ENCODE measurements around the gene CCDC148.

The CCDC148 gene

DNA sequence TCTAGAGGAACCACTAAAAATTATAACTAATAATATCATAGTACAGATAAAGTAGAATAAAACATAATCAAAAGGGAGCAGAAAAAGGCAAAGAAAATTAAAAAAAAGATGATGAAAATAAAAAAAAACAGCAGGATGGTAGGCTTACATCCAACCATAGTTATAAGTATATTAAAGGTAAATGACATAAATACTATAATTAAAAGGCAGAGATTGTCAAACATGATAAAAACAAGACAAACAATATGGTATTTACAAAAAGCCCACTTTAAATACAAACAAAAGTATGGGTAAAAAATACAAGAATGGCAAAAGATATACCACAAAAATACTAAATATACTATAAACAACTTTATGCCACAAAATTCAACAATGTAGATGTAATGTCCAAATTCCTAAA, 24.4 kb downstream of the CCDC148 start:
- DNase-seq (ENCODE audit: low read depth in 2 of 2) = no peak

DNA sequence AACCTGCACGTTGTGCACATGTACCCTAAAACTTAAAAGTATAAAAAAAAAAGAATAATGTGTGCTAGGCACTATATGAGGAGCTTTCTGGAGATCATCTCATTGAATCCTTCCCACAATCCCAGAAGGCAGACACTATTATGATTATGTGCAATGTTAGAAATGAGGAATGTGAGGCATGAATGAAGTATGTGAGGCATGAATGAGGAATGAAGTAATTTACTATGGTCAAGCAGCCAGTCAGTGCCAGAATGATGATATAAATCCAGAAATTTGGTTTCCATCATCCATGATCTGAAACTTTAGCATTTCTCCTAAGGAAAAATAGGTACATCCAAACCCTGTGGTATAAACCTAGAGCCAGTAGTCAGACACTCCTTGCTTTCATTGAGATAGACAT, 42.0 kb downstream of the CCDC148 start:
- no peak for DNase-seq (ENCODE audit: low read depth in 2 of 2)

DNA sequence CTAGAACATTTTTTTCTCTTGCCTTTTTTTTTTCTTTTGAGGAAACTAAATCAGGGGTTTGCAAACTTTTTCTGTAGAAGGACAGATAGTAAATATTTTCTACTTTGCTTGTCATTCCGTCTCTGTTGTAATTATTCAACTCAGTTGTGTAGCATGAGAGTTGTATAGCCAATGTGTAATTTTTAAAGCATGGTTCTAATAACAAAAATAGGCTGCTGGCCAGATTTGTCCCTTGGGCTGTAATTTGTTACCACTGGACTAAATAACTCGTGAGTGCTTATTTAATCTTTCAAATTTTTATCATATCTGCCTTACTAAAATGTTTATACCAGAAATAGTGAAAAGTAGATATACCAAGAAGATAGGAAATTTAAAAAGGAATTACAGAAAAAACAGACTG, 43.0 kb downstream of the CCDC148 start:
- DNase-seq (ENCODE audit: low read depth in 2 of 2) = no peak

DNA sequence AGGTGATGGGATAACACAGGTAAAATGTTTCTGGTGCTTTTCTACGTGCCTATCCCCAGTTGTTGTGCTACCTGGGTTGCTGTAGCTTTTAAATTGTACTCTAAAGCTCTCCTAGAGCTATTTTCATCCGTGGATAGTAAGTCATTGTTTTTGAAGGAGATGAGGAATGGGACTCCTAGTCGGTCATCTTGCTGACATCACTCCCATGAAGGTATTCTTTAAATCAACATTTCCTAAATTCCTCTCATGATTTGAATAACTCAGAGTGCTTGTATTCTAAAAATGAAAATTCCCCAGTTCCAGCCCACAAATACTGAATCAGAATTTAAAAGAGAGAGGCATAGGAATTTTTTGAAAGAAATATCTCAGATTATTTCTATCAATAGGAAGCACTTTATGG, 44.3 kb downstream of the CCDC148 start:
- DNase-seq (ENCODE audit: low read depth in 2 of 2) = no peak

DNA sequence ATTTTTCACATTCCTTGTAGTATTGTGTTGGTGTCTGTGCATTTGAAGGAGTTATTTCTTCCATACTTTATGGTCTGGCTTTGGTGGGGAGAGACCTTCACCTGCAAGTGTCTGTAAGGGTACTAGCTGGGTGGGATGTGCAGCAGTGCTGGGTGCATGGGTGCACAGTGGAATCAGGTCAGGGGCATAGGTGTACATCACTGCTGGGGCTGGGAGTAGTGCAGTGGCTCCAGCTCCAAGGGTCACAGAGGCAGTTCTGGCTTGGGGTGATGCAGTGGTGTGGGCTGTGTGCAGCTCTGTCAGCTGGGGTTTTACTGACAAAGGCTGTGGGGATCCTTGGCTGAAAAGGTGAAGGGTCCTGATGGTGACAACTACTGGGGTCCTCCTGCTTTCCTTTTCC, 44.8 kb downstream of the CCDC148 start:
- DNase-seq (ENCODE audit: low read depth in 2 of 2) = no peak

DNA sequence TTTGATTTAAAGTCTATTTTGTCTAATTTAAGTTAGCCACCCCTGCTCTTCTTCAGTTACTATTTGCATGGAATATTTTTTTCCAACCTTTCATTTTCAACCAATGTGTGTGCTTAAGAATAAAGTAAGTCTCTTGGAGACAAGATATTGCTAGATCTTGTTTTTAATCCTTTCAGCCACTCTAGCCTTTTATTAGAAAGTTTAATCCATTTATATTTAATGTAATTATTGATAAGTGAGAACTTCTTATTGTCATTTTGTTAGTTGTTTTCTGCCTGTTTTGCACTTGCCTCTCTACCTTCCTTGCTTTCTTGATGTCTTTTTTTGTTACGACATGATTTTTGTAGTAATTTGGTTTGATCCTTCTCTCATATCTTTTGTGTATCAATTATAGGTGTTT, 46.4 kb downstream of the CCDC148 start:
- DNase-seq (ENCODE audit: low read depth in 2 of 2) = no peak

DNA sequence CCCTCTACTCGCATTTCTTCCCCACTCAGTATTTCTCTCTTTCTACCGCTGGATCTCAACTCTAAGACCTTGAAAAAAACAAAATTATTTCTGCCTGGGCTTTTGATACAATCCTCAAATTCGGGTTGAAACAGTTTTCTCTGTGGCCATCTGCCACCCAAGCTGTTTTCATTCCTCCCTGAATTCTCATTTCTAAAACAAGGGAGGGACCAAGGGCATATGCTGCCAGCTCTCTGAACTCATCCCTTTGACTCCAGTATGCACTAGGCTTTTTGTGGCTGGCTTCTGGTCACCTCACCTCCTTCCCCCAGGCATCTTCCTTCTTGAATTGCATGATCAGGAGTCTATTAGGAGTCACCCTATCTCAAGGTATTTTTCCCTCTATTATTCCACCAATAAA, 49.5 kb downstream of the CCDC148 start:
- DNase-seq (ENCODE audit: low read depth in 2 of 2) = no peak

DNA sequence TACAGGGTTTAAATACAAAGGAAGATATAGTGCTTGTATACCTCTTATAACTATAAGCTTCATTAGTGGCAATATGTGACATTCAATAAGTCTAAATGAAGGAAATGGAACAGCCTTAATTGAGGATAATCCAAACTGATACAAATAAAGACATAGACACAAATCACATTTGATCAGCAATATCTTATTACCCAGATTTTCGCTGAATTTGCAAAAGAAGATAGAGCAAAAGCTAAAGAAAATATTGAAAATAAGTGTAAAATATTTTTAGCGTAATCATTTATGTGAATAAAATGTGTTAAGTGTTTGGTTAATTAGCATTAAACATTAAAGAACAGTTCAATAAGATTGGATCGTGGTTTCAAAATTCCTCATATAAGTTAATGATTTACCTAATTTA, 51.2 kb downstream of the CCDC148 start:
- no peak for DNase-seq (ENCODE audit: low read depth in 2 of 2)

DNA sequence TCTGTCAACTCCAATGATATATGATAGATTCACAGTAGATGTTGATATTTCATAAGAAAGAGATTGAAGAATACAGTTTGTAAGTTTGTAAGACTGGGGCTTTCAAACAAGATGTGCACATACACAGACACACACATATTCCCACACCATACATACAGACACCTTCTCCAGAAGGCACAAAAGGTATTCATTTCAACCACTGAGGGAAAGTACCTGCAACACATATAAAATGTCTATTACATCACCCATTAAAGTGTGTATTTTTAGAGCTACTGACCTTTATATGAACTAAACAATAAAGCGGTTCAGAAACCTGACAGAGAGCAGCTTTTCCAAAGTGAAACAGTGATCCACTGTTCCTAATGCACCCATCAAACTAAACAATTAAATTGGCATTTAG, 53.3 kb downstream of the CCDC148 start:
- no peak for DNase-seq (ENCODE audit: low read depth in 2 of 2)

DNA sequence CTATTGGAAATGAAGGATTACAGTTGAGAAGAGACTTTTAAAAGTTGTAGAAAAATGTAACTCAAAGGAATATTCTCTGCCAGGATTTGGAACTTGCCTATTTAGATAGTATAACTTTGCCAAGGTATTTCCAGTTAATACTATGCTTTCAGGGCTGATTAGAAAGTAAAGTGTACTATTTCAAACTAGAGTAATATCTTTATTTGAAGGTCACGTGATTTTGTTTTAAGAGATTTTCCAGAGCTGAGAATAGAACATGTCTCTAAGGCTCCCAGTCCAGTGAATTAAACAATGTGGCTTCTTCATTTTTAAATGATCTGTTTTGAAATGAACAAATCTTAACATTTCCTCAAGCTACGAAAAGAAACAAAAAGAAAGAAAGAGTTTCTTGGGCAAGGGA, 53.9 kb downstream of the CCDC148 start:
- no peak for DNase-seq (ENCODE audit: low read depth in 2 of 2)

DNA sequence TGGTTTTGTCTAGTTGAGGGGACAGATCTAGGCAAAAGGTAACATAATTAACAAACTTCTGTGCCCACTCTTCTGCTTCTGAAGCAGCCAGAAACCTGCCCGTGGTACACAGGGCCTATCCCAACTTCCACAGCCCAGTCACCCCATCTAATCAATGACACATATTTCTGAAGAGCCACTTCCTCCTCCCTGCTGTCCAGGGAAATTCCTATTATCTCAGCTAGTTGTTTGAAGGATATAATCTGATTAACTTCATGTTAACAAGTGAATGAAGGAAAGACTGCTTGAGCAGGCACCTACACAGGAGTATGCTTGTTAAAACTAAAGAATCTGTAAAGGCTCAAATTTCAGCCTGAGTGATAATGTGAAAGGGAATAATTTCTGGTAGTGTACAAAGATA, 61.4 kb downstream of the CCDC148 start:
- no peak for DNase-seq (ENCODE audit: low read depth in 2 of 2)

DNA sequence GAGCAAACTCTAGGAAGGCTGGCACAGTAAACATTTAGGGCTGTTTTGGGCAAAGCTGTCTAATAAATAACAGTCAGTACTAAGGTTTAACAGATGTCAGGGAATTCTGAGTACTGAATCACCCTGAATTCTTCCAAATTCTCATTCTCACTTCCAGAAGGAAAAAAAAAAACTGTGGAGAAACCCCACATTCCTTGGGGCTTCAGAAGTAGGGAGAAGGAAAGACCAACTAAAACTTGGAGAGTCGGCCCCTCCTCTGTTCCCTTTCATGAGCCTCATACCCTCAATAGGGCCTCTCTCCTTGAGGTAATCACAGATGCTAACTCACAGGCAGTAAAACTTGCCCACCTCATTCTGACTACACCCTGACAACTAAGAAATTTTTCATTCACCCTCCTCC, 62.1 kb downstream of the CCDC148 start:
- no peak for DNase-seq (ENCODE audit: low read depth in 2 of 2)

DNA sequence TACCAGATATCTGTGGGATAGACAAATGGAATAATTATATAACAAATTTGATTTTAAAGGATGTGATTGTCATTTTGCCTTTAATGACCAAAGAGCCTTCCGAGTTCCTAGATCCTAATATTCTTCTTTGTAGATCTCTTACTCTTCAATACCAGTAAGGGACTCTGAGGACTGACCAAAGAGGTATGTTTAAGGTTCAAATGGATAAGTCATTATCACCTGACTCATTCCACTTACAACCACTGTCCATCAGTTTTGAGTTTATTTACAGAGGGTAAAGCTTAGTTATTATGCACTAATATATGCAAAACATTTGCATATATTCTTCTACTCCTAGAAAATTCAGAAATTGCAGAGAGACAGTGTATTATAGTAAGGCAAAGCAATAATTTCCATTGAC, 62.7 kb downstream of the CCDC148 start:
- DNase-seq (ENCODE audit: low read depth in 2 of 2) = no peak

DNA sequence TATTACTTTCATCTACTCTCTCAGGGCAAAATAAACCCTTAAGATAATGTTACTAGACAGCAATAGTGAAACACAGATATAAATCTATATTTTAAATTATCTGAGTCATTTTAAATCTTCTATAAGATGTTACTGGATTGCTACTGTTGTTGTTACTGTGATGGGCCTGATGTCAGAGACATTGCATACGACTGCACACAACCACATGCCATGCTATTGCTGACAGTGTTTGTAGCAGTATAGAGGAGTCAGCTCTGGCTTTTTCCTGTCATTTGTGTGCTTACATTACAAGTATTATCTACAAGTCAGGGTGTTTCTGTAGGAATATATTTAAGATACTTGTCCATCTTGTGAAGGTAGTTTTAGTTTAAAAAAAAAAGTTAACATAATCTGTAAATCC, 63.9 kb downstream of the CCDC148 start:
- DNase-seq (ENCODE audit: low read depth in 2 of 2) = no peak

DNA sequence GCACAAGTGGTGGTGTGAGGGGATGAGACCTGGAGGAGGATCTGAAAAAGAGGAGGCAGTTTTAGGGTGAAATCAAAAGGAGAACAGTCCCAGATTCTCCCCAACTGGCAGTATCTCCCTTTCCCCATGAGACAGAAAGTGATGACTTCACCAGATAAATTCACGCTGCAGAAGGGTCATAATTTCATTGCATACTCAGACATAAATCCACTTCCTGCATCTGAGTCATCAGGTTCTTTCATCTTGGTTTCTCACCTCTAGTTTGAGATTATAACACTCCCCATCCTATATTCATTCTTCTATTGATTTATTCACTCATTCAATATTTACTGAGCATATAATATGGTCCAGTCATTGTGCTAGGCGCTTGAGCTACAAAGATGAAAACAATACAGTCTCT, 64.7 kb downstream of the CCDC148 start:
- DNase-seq (ENCODE audit: low read depth in 2 of 2) = no peak

DNA sequence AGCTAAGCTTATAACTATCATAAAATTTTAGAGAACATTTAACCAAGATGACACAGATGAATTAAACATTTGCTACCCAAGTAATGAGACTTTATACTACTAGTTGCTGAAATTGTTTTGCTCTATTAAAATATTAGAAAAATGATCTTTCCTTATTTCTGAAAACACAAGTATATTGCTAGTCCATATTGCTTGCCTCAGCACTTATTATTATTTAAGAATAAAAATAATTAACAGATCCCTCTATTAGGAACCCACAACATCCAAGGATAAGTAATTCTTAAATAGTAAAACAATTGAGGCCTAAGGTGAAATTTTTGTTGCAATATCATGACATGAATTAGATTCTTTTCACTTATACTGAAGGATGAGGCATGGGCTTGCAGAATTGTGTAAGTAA, 65.2 kb downstream of the CCDC148 start:
- DNase-seq (ENCODE audit: low read depth in 2 of 2) = no peak

DNA sequence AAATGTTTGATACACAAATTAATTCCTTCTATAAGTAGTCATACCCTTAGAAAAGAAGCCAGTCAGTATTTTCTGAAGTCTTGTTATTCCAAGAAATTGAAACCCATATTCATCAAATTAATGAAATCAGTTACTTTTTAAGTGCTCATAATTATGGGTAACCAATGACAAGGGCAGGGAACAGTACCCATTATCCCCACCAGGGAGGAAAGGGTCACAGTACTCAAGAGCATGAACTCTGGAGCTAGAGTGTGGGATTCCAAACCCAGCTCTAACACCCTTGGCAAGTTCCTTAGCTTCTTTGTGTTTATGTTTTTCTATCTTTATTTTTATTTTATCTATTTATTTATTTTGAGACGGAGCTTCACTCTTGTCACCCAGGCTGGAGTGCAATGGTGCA, 68.4 kb downstream of the CCDC148 start:
- DNase-seq (ENCODE audit: low read depth in 2 of 2) = no peak

DNA sequence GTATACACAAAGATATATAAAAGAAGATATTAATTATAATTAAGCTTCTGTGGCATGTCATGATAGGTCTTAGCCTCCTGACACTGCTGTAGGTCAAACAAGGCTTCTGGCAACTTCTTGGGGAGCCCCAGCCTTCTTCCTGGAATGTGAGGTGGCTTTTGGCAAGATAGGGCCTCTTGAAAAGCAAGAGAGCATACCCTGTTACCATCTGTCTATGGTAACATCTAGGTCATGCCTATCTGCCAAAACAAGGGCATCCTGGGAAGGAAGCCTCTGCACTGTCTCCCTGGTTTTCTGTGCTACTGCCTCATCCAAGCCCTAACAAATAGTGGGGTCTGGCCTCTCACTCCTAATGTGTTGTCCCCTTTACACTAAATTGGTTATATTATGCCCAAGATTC, 70.9 kb downstream of the CCDC148 start:
- no peak for DNase-seq (ENCODE audit: low read depth in 2 of 2)

DNA sequence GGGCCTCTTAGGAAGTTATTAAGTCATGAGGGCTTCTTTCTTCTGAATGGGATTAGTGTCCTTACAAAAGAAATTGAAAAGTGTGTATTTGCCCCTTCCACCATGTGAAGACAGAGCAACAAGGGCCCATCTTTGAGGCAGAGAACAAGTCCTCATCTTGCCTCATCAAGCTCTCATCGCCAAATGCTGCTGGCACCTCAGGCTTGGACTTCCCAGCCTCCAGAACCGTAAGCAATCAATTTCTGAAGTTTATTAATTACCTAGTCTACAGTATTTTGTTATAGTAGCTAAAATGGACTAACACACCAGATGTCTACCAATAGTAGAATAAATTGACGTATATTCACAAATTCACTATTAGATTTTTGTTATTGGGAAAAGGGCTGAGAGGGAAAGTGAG, 74.6 kb downstream of the CCDC148 start:
- DNase-seq (ENCODE audit: low read depth in 2 of 2) = no peak

DNA sequence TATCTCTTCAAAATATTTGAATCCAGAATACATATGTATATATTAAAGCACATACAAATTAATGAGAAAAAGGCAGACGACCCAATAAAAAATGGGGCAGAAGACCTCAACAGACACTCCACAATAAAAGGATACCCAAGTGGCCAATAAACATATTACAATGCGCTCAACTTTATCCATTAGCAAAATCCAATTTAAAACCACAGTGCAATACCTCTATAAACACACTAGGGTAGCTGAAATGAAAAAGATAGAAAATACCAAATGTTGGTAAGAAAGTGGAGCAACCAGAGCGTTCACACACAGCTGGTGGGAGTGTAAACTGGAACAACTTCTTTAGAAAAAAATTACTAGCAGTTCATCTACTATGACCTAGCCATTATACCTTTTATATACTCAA, 75.3 kb downstream of the CCDC148 start:
- DNase-seq (ENCODE audit: low read depth in 2 of 2) = no peak

DNA sequence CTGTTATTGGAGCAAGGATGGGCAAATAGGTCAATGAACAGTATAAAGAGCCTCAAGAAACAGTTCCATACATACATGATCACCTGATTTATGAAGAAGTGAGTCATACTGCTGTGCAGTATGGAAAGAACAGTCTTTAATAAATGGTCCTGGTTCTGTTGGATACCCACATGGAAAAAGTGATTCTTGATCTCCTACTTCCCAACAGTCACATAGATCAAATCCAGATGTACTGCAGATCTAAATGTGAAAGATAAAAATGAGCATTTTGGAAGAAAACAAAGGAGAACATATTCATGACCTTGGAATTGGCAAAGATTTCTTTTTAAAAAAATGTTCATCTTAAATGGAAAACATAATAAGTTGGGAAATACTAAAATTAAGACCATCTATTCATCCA, 75.8 kb downstream of the CCDC148 start:
- DNase-seq (ENCODE audit: low read depth in 2 of 2) = no peak

DNA sequence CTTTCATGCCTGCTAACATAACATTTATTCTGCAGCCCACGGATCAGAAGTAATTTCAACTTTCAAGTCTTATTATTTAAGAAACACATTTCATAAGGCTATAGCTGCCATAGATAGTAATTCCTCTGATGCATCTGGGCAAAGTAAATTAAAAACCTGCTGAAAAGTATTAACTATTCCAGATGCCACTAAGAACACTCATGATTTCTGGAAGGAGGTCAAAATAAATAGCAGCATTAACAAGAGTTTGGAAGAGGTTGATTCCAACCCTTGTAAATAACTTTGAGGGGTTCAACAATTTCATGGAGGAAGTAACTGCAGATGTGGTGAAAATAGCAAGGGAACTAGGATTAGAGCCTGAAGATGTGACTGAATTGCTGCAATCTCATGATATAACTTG, 77.6 kb downstream of the CCDC148 start:
- DNase-seq (ENCODE audit: low read depth in 2 of 2) = no peak

DNA sequence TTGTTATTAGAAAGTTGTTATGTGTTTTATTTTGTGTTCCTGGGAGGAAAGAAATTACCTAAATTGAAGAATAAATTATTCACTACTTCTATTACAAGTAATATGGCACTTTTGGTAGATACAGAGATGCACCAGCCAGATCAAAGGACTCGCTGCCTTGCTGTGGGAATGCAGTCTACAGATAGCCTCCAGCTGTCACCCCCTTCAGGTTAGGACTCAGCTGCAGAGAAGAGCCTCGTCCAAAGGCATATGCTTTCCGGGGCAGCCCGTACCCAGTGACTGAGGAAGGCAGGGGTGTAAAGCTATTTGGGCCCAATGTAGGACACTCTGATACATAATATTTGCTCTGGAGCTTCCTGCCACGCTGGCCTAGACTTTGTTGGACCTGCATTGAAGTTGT, 90.2 kb downstream of the CCDC148 start:
- no peak for DNase-seq (ENCODE audit: low read depth in 2 of 2)

DNA sequence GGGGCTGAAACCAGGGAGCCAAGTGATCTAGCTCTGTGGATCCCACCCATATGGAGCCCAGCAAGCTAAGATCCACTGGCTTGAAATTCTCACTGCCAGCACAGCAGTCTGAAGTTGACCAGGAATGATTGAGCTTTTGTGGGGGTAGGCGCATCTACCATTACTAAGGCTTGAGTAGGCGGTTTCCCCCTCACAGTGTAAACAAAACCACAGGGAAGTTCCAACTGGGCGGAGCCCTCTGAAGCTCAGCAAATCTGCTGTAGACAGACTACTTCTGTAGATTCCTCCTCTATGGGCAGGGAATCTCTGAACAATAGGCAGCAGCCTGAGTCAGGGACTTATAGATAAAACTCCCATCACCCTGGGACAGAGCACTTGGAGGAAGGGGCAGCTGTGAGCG, 96.7 kb downstream of the CCDC148 start:
- DNase-seq (ENCODE audit: low read depth in 2 of 2) = no peak

DNA sequence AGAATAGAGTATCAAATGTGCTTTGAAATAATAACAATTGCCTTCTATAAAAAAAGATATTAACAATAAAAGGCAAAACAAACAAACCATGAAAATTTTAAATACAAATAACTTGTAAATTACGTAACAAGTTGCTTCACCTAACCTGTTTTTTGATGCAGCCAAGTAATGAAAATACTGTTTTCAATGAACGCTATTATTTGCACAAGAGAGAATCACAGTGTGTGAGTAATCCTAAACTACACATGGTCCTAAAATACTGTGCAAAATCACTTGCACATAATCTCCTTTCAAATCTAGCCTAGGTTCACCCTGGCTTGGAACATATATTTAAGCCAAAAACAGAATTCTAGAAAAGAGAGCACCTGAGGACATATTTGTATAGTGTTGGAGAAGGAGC, 98.9 kb downstream of the CCDC148 start:
- DNase-seq (ENCODE audit: low read depth in 2 of 2) = no peak
